Transverse colon (tissue), 4 donors: ENCODE data around the gene USP16. TPM values are rescaled to one million over a fixed set of nuclear protein-coding genes. Genes with fewer than 3 reads are reported as not detected.

ENCODE experiments used
- DNase-seq: peaks from one replicate; pipeline ENCODE4 v3.0.0-alpha.2; 2019
- H3K27ac ChIP-seq, 4 donors: fragments of 200-600 bp; sonication (generic); 2 replicates each; pipeline ENCODE4 v1.5.1; 2016 to 2018; ENCODE audit warnings: inconsistent platforms in 4 of 4
- H3K27me3 ChIP-seq: fragments of 200-600 bp; sonication (generic); 2 replicates; pipeline ENCODE4 v1.5.1; 2017; ENCODE audit warnings: inconsistent platforms
- H3K36me3 ChIP-seq, 4 donors: fragments of 200-600 bp; sonication (generic); 2 replicates each; pipeline ENCODE4 v1.5.1; 2017 to 2019; ENCODE audit warnings: inconsistent platforms in 4 of 4
- H3K4me1 ChIP-seq, 4 donors: fragments of 200-600 bp; sonication (generic); 2 replicates each; pipeline ENCODE4 v1.5.1; 2017 to 2020; ENCODE audit warnings: inconsistent platforms in 4 of 4
- H3K4me3 ChIP-seq, 4 donors: fragments of 200-600 bp; sonication (generic); 1 replicate in 1 of 4; 2 replicates in 3 of 4; pipeline versions ENCODE4 v1.5.1 to v1.6.1; 2017 to 2019; ENCODE audit warnings: inconsistent platforms in 4 of 4
- H3K9me3 ChIP-seq, 2 donors: fragments of 200-600 bp; sonication (generic); 2 replicates each; pipeline ENCODE4 v1.5.1; 2017 to 2019; ENCODE audit warnings: inconsistent platforms in 2 of 2
- CTCF ChIP-seq, 5 experiments: fragments of 200-600 bp in 3 of 5; fragments of 450-650 bp in 2 of 5; sonication (generic) in 3 of 5; IDR thresholded peaks; 1 replicate in 2 of 5; 2 replicates in 3 of 5; pipeline ENCODE4 v1.5.1; 2016 to 2017; ENCODE audit warnings: antibody characterized with exemption in 5 of 5, inconsistent platforms in 3 of 5, mild to moderate bottlenecking in 2 of 5, moderate library complexity in 1 of 5
- EP300 ChIP-seq: sonication (generic); formaldehyde crosslinking; IDR thresholded peaks from one replicate; pipeline ENCODE4 v1.6.1; 2017; ENCODE audit warnings: antibody characterized with exemption, low read depth
- POLR2A ChIP-seq: fragments of 450-650 bp; IDR thresholded peaks from one replicate; pipeline ENCODE4 v1.6.1; 2016; ENCODE audit warnings: antibody characterized with exemption, mild to moderate bottlenecking, moderate library complexity
- POLR2AphosphoS5 ChIP-seq, 3 donors: sonication (generic); formaldehyde crosslinking; IDR thresholded peaks; one replicate each; pipeline ENCODE4 v1.6.1; 2016; ENCODE audit warnings: antibody characterized with exemption in 3 of 3
- WGBS, 2 donors: methylation state at CpG; one replicate each; pipeline ENCODE4 v1.1.5; 2018; ENCODE audit warnings: low coverage in 1 of 2; 5-methylcytosine and 5-hydroxymethylcytosine counted together
- in situ Hi-C, 4 donors: fragments of 200-750 bp; cut with MboI; loops; one replicate each; pipeline versions ENCODE4 v1.15.0 to v1.15.1; 2017; ENCODE audit warnings: low sequenced_read_pairs in 3 of 4, low pct_ligation_motif_present in 1 of 4, low pct_unique_long_range_greater_than_20kb in 1 of 4
- intact Hi-C: fragments of 100-400 bp; cut with DNase I; formaldehyde crosslinking; loops from one replicate; pipeline ENCODE4 v1.15.1; 2023; ENCODE audit warnings: low total_unique reads
- total RNA-seq, 4 donors: library from RNA; depleted of rRNA; stranded (reverse); fragments of >200 nt; gene quantifications; one replicate each; pipeline ENCODE4 v1.1.0, GENCODE V29; 2016

USP16 gene
- total RNA-seq, 4 donors from 2014 or later: 12.9 to 34.9 (median 22.0) TPM

- Histone ChIP-seq H3K27ac (no peak overlapping the region), H3K36me3 (peaks cover 0 to 73% (median 37%) of the 10 kb centered on the region in 4 donors), H3K4me1 (peaks cover 0 to 19% (median 7%) of the 10 kb centered on the region in 4 donors), H3K4me3 (no peak overlapping the region), H3K27me3 (no peaks in the 10 kb centered on the region), H3K9me3 (no peaks in the 10 kb centered on the region)
- intact Hi-C loops (no loop called here), in situ Hi-C loops (no loop called here)
- TF ChIP-seq POLR2A: no peak
- no peak for TF ChIP-seq EP300
- TF ChIP-seq CTCF (IDR thresholded peaks at IDR 0.05): no peak
- 84 to 91% methylated on average over 5 of the region's 5 CpGs for WGBS, 2 donors
- DNase-seq: no peak
Measured at GRCh38 chr21:29055080-29055479, 30.6 kb downstream of the USP16 start.

GRCh38 chr21:29056005-29056404, 31.5 kb downstream of the USP16 start:
- Histone ChIP-seq H3K4me3 (no peak overlapping the region), H3K27ac (peak overlapping the region in 1 of 4 donors; percentile 16), H3K27me3 (no peaks in the 10 kb centered on the region), H3K36me3 (peaks cover 0 to 75% (median 36%) of the 10 kb centered on the region in 4 donors), H3K9me3 (no peaks in the 10 kb centered on the region), H3K4me1 (peaks cover 0 to 19% (median 7%) of the 10 kb centered on the region in 4 donors)
- in situ Hi-C loops: no loop called here
- WGBS, 2 donors: 11 to 40% methylated on average over 1 of the region's 1 CpG
- TF ChIP-seq POLR2AphosphoS5 (IDR thresholded peaks at IDR 0.05) (peak in 1 of 3 donors; percentile 8), CTCF (IDR thresholded peaks at IDR 0.05) (no peak)
- no peak for DNase-seq
- intact Hi-C loops: no loop called here

- Histone ChIP-seq H3K36me3 (peaks cover 0 to 75% (median 34%) of the 10 kb centered on the region in 4 donors), H3K27me3 (no peaks in the 10 kb centered on the region), H3K27ac (peak overlapping the region in 1 of 4 donors; percentile 16), H3K4me3 (no peak overlapping the region), H3K9me3 (no peaks in the 10 kb centered on the region), H3K4me1 (peaks cover 0 to 19% (median 7%) of the 10 kb centered on the region in 4 donors)
- intact Hi-C loops: no loop called here
- no peak for DNase-seq
- WGBS, 2 donors: 35 to 36% methylated on average over 3 of the region's 3 CpGs
- in situ Hi-C loops: no loop called here
- no peak for TF ChIP-seq POLR2AphosphoS5 (IDR thresholded peaks at IDR 0.05)
- no peak for TF ChIP-seq POLR2A
- TF ChIP-seq EP300: no peak
- TF ChIP-seq CTCF (IDR thresholded peaks at IDR 0.05): no peak
Measured at GRCh38 chr21:29056538-29057050, 32.1 kb downstream of the USP16 start.

GRCh38 chr21:29064850-29065481, 40.5 kb downstream of the USP16 start:
- Histone ChIP-seq H3K4me3 (no peak overlapping the region), H3K9me3 (no peaks in the 10 kb centered on the region), H3K36me3 (peaks cover 0 to 87% (median 41%) of the 10 kb centered on the region in 4 donors), H3K27ac (no peak overlapping the region), H3K27me3 (no peaks in the 10 kb centered on the region), H3K4me1 (no peaks in the 10 kb centered on the region)
- DNase-seq: no peak
- intact Hi-C loops (no loop called here), in situ Hi-C loops (no loop called here)
- no peak for TF ChIP-seq CTCF (IDR thresholded peaks at IDR 0.05)
- WGBS, 2 donors: 76 to 93% methylated on average over 3 of the region's 3 CpGs
